Stimulated activated CD8-positive, alpha-beta memory T cell treated with anti-CD3 and anti-CD28 coated beads, Interleukin-12 subunit alpha, Interleukin-12 subunit beta, amount 100 ng/mL, for 24 hours (primary cell): ENCODE data around the gene ZNF420.

Experiments
- DNase-seq: peaks from one replicate; pipeline ENCODE4 v3.0.0-alpha.2; 2020; ENCODE audit errors: extremely low read depth

Gene ZNF420

DNA sequence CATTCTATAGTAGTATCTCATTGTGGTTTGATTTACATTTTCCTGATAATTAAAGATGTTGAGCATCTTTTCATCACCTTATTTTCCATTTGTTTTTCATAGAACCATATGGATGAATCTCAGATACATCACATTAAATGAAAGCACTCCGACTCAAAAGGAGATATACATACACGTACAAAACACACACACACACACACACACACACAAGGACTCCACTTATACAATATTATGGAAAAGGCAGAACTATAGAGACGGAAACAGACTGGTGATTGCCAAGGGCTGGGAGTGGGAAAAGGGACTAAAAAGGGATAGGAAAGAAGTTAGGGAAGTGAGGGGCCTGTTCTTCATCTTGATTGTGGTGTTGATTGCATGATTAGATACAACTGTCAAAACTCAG is 70.0 kb downstream of the ZNF420 start:
- DNase-seq, result no peak

DNA sequence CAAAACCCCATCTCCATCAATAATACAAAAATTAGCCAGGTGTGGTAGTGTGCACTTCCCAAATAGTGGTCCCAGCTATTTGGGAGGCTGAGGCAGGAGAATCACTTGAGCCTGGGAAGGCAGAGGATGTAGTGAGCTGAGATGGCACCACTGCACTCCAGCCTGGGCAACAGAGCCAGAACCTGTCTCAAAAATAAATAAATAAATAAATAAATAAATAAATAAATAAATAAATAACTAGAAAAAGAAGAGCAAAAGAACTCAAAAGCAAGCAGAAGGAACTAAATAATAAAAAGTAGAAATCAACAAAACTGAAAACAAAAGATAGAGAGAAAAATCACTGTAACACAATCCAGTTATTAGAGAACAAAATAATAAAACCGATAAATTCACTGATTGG is 81.9 kb downstream of the ZNF420 start:
- DNase-seq, result no peak

DNA sequence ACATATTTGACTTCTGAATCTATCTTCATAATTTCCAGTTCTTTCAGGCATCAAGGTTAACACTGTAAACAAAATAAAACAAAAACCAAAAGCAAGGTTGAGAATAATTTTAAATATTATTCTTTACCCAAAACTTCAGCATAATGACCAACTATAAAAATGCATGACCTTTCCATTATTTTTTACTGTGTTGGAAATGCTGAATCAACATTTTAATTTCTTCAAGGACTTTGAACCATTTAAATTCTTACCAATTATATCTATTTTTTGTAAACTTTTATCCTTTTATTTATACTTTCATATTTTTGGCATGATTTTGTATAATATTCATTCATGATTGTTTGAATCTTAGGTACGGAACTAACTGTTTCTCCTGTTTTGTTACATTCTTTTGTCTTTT is 87.4 kb downstream of the ZNF420 start:
- no peak for DNase-seq

DNA sequence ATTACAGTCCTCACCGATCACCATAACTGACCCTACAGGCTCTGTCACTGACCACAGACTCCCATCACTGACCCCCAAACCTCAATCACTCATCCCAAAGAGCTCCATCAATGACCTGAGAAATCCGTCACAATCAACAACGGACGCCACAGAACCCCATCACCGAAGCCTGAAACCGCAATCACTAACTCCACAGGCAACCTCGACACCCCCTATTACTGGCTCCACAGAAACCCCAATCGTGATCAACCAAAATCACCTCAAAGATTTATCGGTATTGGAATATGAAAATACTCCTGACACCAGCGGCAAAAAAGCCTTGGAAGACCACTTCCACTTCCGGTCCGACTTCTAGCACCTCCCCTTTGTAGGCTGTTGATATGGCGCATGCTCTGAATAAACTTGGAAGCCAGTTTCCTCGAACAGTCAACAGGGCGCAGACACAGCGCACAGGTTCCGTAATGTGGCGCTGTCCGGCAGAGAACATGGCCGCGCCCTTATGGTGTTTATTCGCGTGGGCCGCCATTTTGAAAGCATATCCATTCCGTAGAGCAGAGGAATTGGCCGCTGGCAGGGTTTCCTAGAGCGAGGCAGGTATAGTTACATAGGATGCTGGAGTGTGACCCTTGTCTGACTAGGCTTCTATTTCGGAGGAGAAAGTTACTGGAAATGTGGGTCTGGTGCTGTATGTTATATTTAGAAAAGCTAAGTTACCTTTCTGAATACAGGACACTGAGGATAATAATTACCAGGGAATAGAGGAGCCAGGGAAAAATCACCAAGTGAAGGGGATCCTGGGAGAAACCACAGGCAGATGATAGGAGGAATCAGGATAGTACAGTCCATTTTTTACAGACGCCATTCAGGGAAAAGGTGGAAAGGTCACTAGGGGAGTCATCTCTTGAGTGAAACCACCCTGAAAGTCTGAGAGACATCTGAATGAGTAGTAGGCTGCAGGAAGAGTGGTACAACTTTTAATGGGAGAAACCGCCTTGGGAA is 94.4 kb downstream of the ZNF420 start, which contains the start of gene ZNF585A:
ZNF585A (minus strand) TSS at position 328 of the 999 bp plus-strand sequence. CDS start 2,785 bp downstream, outside the sequence.
- peak; percentile 76 for DNase-seq
